ENCODE measurements around the gene RADX. TPM values are rescaled to one million over a fixed set of nuclear protein-coding genes. Genes with fewer than 3 reads are reported as not detected.

RADX gene
- polyA plus RNA-seq, 1 donor (not counting 4 experiments of a cell fraction or from before 2014, with no cell fraction given): 6.3 TPM

DNA sequence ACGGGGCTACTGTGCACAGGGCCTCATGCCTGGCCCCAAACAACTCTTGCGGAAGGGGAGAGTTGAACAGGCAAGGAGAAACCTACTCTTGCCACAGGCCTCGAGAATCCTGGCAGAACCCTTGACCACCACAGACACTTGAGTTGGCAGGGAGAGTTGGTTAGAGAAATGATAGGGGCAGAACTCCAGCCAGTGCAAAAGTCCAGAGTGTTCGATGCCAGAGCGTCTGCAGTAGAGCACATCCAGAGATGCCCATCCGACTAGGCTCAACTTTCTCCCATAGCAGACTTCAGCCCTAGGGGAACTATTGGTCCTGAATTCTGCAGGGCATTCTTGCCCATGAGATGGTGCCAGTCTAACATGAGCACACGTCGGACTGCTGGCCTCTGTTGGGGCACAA is 45.4 kb upstream of the RADX start:
- dilution Hi-C loops (cut with MboI; ENCODE audit: extremely low pct_ligation_motif_present, low sequenced_read_pairs): no loop called here
- Histone ChIP-seq H3K4me3 (ENCODE audit: control insufficient read depth in 2 of 3, extremely low read depth in 1 of 3, insufficient read depth in 2 of 3, low read depth in 1 of 3, low read length in 3 of 3) (no peak overlapping the region), H3K9ac (ENCODE audit: control insufficient read depth, extremely low read depth, insufficient read depth, low read length) (no peak overlapping the region), H3K27me3 (ENCODE audit: control insufficient read depth, extremely low read depth, insufficient read depth, low read length) (peaks cover 9% of the 10 kb centered on the region), H3K4me1 (ENCODE audit: control insufficient read depth, extremely low read depth, insufficient read depth, low read length) (no peaks in the 10 kb centered on the region), H3K4me2 (ENCODE audit: control insufficient read depth, extremely low read depth, insufficient read depth, low read depth, low read length) (no peak overlapping the region), H3K36me3 (ENCODE audit: control insufficient read depth in 2 of 2, extremely low read depth in 1 of 2, insufficient read depth in 2 of 2, low read length in 2 of 2) (no peaks in the 10 kb centered on the region), H2AFZ (ENCODE audit: control insufficient read depth, low read length) (no peak overlapping the region), H3K9me3 (ENCODE audit: control insufficient read depth, low read depth, low read length) (no peaks in the 10 kb centered on the region), H3K79me2 (ENCODE audit: control insufficient read depth, insufficient read depth, low read length) (no peaks in the 10 kb centered on the region), H4K20me1 (ENCODE audit: control insufficient read depth, extremely low read depth, insufficient read depth, low read length) (no peaks in the 10 kb centered on the region), H3K27ac (ENCODE audit: control insufficient read depth, insufficient read depth, low read length) (no peak overlapping the region), H3K9me1 (ENCODE audit: control insufficient read depth, extremely low read depth, insufficient read depth, low read length) (no peaks in the 10 kb centered on the region)
- FAIRE-seq: no peak
- TF ChIP-seq, protein P1, sequence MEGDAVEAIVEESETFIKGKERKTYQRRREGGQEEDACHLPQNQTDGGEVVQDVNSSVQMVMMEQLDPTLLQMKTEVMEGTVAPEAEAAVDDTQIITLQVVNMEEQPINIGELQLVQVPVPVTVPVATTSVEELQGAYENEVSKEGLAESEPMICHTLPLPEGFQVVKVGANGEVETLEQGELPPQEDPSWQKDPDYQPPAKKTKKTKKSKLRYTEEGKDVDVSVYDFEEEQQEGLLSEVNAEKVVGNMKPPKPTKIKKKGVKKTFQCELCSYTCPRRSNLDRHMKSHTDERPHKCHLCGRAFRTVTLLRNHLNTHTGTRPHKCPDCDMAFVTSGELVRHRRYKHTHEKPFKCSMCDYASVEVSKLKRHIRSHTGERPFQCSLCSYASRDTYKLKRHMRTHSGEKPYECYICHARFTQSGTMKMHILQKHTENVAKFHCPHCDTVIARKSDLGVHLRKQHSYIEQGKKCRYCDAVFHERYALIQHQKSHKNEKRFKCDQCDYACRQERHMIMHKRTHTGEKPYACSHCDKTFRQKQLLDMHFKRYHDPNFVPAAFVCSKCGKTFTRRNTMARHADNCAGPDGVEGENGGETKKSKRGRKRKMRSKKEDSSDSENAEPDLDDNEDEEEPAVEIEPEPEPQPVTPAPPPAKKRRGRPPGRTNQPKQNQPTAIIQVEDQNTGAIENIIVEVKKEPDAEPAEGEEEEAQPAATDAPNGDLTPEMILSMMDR (optimal IDR thresholded peaks at IDR 0.05 in 1 of 3, IDR thresholded peaks at IDR 0.05 in 1 of 3, conservative IDR thresholded peaks at IDR 0.05 in 1 of 3; ENCODE audit: extremely low read depth in 1 of 3, insufficient read depth in 2 of 3, low read length in 3 of 3): no peak
- TF ChIP-seq EZH2 (IDR thresholded peaks at IDR 0.05; ENCODE audit: low read length): no peak
- DNase-seq (ENCODE audit: low read depth, low spot score): no peak

DNA sequence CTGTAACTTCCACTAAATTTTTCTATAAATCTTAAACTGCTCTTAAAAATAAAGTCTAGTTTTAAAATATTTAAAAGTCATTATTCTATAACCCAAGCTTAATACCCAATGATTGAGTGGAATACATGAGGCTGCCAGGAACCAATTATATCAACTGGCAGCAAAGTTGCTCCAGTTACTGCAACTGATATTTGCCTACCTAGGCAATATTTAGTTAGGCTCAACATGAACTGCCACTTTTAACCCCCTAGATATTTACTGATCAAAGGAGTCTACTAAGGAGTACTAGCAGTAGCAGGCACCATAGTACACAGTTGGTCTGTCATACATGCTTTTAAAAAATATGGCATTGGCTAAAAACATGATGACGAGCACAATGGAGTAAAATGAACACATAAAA is 29.9 kb upstream of the RADX start:
- Histone ChIP-seq H3K36me3 (ENCODE audit: control insufficient read depth in 2 of 2, extremely low read depth in 1 of 2, insufficient read depth in 2 of 2, low read length in 2 of 2) (no peaks in the 10 kb centered on the region), H2AFZ (ENCODE audit: control insufficient read depth, low read length) (no peak overlapping the region), H3K27me3 (ENCODE audit: control insufficient read depth, extremely low read depth, insufficient read depth, low read length) (peaks cover 3% of the 10 kb centered on the region), H3K9me1 (ENCODE audit: control insufficient read depth, extremely low read depth, insufficient read depth, low read length) (no peaks in the 10 kb centered on the region), H3K9ac (ENCODE audit: control insufficient read depth, extremely low read depth, insufficient read depth, low read length) (no peak overlapping the region), H3K27ac (ENCODE audit: control insufficient read depth, insufficient read depth, low read length) (no peak overlapping the region), H3K4me1 (ENCODE audit: control insufficient read depth, extremely low read depth, insufficient read depth, low read length) (no peaks in the 10 kb centered on the region), H3K4me3 (ENCODE audit: control insufficient read depth in 2 of 3, extremely low read depth in 1 of 3, insufficient read depth in 2 of 3, low read depth in 1 of 3, low read length in 3 of 3) (no peak overlapping the region), H3K9me3 (ENCODE audit: control insufficient read depth, low read depth, low read length) (no peaks in the 10 kb centered on the region), H3K79me2 (ENCODE audit: control insufficient read depth, insufficient read depth, low read length) (no peaks in the 10 kb centered on the region), H3K4me2 (ENCODE audit: control insufficient read depth, extremely low read depth, insufficient read depth, low read depth, low read length) (no peak overlapping the region), H4K20me1 (ENCODE audit: control insufficient read depth, extremely low read depth, insufficient read depth, low read length) (no peaks in the 10 kb centered on the region)
- TF ChIP-seq EZH2 (IDR thresholded peaks at IDR 0.05; ENCODE audit: low read length): no peak
- TF ChIP-seq, protein P1 (optimal IDR thresholded peaks at IDR 0.05 in 1 of 3, IDR thresholded peaks at IDR 0.05 in 1 of 3, conservative IDR thresholded peaks at IDR 0.05 in 1 of 3; ENCODE audit: extremely low read depth in 1 of 3, insufficient read depth in 2 of 3, low read length in 3 of 3): no peak
- FAIRE-seq (no peak), DNase-seq (ENCODE audit: low read depth, low spot score) (no peak)
- dilution Hi-C loops (cut with MboI; ENCODE audit: extremely low pct_ligation_motif_present, low sequenced_read_pairs): no loop called here

Data from keratinocyte (primary cell).